ENCODE data around the gene EPB41L2. TPM values are rescaled to one million over a fixed set of nuclear protein-coding genes. Genes with fewer than 3 reads are reported as not detected.
A peak's percentile ranks its signal among the peaks of the same experiment; 100 is the strongest.

Gene EPB41L2
- total and polyA plus RNA-seq, 2 experiments from 2014 or later: 76.2 to 91.7 TPM

DNA sequence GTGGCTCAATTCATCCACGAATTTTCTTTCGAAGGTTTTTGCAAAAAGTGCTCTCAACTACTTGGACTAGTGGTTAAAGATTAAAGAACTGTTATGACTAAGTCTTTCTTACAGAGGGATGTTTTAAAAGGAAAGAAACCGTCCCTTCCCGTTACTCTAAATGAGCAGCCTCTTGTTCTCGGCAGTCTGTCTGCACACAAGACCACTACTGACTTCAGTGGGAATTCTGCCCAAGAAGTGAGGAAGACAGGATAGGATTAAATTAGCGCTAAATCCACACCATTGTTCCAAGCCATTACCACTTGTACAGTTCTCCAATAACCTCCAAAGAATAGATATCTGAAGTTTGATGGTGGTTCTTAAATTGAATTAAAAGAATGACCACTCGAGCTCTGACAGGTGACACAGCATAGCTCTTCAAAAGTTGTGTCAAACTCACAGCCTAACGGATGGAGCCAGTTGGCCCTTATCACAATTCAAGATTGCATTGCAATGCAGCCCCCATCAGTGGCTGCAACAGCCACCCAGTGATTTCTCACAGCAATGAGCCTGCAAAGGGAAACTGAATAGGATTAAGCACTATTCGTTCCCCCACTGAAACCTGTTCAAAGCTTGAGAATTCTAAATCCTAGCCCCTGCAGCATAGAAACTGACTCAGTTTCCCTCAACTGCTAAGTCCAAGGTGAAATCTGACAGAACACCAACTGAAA is 1.8 kb downstream of the EPB41L2 start:
- no peak for TF ChIP-seq EZH2 (IDR thresholded peaks at IDR 0.05; ENCODE audit: low read depth, unreplicated experiment)
- TF ChIP-seq ZNF462 (CRISPR knock-in tag; IDR thresholded peaks at IDR 0.05): no peak
- TF ChIP-seq POLR2AphosphoS5 (IDR thresholded peaks at IDR 0.05; ENCODE audit: low read depth): no peak
- no peak for TF ChIP-seq JUNB (IDR thresholded peaks at IDR 0.05; ENCODE audit: unreplicated experiment)
- H3K27ac Mint-ChIP-seq: no peak overlapping the region
- no peaks in the 10 kb centered on the region for H3K36me3 ChIP-seq (ENCODE audit: insufficient read depth)
- peaks cover 23% of the 10 kb centered on the region for H3K27me3 ChIP-seq (ENCODE audit: insufficient read depth)
- H3K4me1 ChIP-seq (ENCODE audit: insufficient read depth): peaks cover 24% of the 10 kb centered on the region
- peaks cover 3% of the 10 kb centered on the region; the same call in 1 of the 2 replicates for H3F3A ChIP-seq (replicated peaks; ENCODE audit: low read depth)
- DNase-seq (ENCODE audit: low spot score) (no peak), ATAC-seq (no peak)
- H3K36me3 Mint-ChIP-seq (ENCODE audit: low read depth): peaks cover 5% of the 10 kb centered on the region; the same call in 2 of the 3 replicates
- H4K20me1 ChIP-seq (replicated peaks; ENCODE audit: insufficient read depth): peaks cover 3% of the 10 kb centered on the region; the same call in 1 of the 2 replicates
- peaks cover 61% of the 10 kb centered on the region for H3K79me2 ChIP-seq (replicated peaks; ENCODE audit: insufficient read depth)
- H3K4me2 ChIP-seq: peak overlapping the region; percentile 87
- peaks cover 29% of the 10 kb centered on the region for H3K4me1 Mint-ChIP-seq
- peak overlapping the region; percentile 89 for H3K4me3 Mint-ChIP-seq
- H3K9me3 Mint-ChIP-seq: no peaks in the 10 kb centered on the region
- no peaks in the 10 kb centered on the region for H3K27me3 Mint-ChIP-seq (ENCODE audit: insufficient read depth, low read depth, poor library complexity)
- no peak overlapping the region for H2AFZ ChIP-seq
- peak overlapping the region; percentile 81 for H3K4me3 ChIP-seq
- no peaks in the 10 kb centered on the region for H3K9me2 ChIP-seq (ENCODE audit: insufficient read depth)
- H3K27ac ChIP-seq (ENCODE audit: low read depth): no peak overlapping the region

DNA sequence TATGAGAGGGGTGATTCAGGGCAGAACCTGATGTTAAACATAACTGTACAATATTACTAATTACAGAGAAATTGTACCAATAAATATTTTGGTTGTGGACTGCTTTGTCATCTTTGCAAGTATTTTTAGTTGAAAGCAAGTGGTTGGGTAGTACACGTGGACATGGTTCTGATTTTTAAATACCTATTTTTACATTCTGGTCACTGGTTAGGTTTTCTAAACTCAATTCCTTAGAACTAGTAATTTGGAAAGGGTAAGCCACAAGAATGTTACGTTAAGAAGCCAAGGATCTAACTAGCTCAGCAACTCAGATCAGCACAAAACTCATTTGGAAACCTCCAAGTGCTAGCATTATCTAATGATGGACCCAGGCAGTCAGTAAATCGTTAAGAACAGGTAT is 2.7 kb downstream of the EPB41L2 start:
- Histone ChIP-seq H3K4me2 (no peak overlapping the region), H4K20me1 (replicated peaks; ENCODE audit: insufficient read depth) (peaks cover 3% of the 10 kb centered on the region; the same call in 1 of the 2 replicates), H2AFZ (no peak overlapping the region), H3F3A (replicated peaks; ENCODE audit: low read depth) (peaks cover 3% of the 10 kb centered on the region; the same call in 1 of the 2 replicates), H3K4me3 (no peak overlapping the region), H3K4me1 (ENCODE audit: insufficient read depth) (peaks cover 24% of the 10 kb centered on the region), H3K9me2 (ENCODE audit: insufficient read depth) (no peaks in the 10 kb centered on the region), H3K27me3 (ENCODE audit: insufficient read depth) (peaks cover 22% of the 10 kb centered on the region), H3K27ac (ENCODE audit: low read depth) (no peak overlapping the region), H3K36me3 (ENCODE audit: insufficient read depth) (peaks cover 3% of the 10 kb centered on the region), H3K79me2 (replicated peaks; ENCODE audit: insufficient read depth) (peaks cover 70% of the 10 kb centered on the region)
- H3K27me3 Mint-ChIP-seq (ENCODE audit: insufficient read depth, low read depth, poor library complexity): no peaks in the 10 kb centered on the region
- ATAC-seq (no peak), DNase-seq (ENCODE audit: low spot score) (no peak)
- H3K27ac Mint-ChIP-seq: no peak overlapping the region
- H3K4me1 Mint-ChIP-seq: peaks cover 29% of the 10 kb centered on the region
- H3K4me3 Mint-ChIP-seq: no peak overlapping the region
- TF ChIP-seq ETS1 (IDR thresholded peaks at IDR 0.05): no peak
- TF ChIP-seq STAT1 (IDR thresholded peaks at IDR 0.05; ENCODE audit: unreplicated experiment): no peak
- TF ChIP-seq POLR2AphosphoS5 (IDR thresholded peaks at IDR 0.05; ENCODE audit: low read depth): no peak
- H3K36me3 Mint-ChIP-seq (ENCODE audit: low read depth): peaks cover 11% of the 10 kb centered on the region
- peaks cover 1% of the 10 kb centered on the region for H3K9me3 Mint-ChIP-seq

Data from GM23338 (cell line).